ENCODE measurements around the gene PTOV1. TPM values are rescaled to one million over a fixed set of nuclear protein-coding genes. Genes with fewer than 3 reads are reported as not detected.

The PTOV1 gene
- total RNA-seq, 1 experiment from 2014 or later, result 331 TPM

GRCh38 chr19:49847731-49848696 is 2.9 kb upstream of the PTOV1 start:
- peaks cover 11% of the 10 kb centered on the region for H3K4me1 ChIP-seq (ENCODE audit: insufficient read depth, low read length, poor library complexity, severe bottlenecking)
- intact Hi-C loops (cut with micrococcal nuclease; ENCODE audit: unreplicated experiment), result no loop called here
- no peak overlapping the region for H3K4me3 ChIP-seq (ENCODE audit: low read depth, low read length, poor library complexity, severe bottlenecking)
- H3K36me3 ChIP-seq (ENCODE audit: insufficient read depth, low read length, poor library complexity, severe bottlenecking), result peaks cover 6% of the 10 kb centered on the region
- POLR2A ChIA-PET (ENCODE audit: low non-redundant PET), result interaction anchor here (0.7 kb wide), 1 partner anchor 33 kb away, joined by 4 read pairs; no protein-coding TSS in a partner anchor
- TF ChIP-seq CTCF (conservative IDR thresholded peaks at IDR 0.05; ENCODE audit: low read depth, low read length) (no peak), EZH2 (IDR thresholded peaks at IDR 0.05; ENCODE audit: borderline replicate concordance, low read depth, low read length, poor library complexity, severe bottlenecking) (no peak)
- H3K27me3 ChIP-seq (replicated peaks; ENCODE audit: insufficient read depth, low read depth, low read length, poor library complexity), result no peaks in the 10 kb centered on the region
- CTCF ChIA-PET, result interaction anchor here (0.8 kb wide), 1 partner anchor 21 kb away, joined by 3 read pairs; no protein-coding TSS in a partner anchor
- BruUV-seq (replicated peaks), result no TSS peak
- peaks cover 9% of the 10 kb centered on the region for H3K9me3 ChIP-seq (ENCODE audit: low read depth, low read length, poor library complexity, severe bottlenecking)
- H3K27ac ChIP-seq (ENCODE audit: low read depth, low read length, poor library complexity, severe bottlenecking), result no peak overlapping the region
- DNase-seq (ENCODE audit: low spot score), result peak; percentile 79

- BruUV-seq (replicated peaks), result no TSS peak
- TF ChIP-seq CTCF (conservative IDR thresholded peaks at IDR 0.05; ENCODE audit: low read depth, low read length), result no peak
- TF ChIP-seq EZH2 (IDR thresholded peaks at IDR 0.05; ENCODE audit: borderline replicate concordance, low read depth, low read length, poor library complexity, severe bottlenecking), result no peak
- Histone ChIP-seq H3K4me3 (ENCODE audit: low read depth, low read length, poor library complexity, severe bottlenecking) (no peak overlapping the region), H3K27ac (ENCODE audit: low read depth, low read length, poor library complexity, severe bottlenecking) (no peak overlapping the region), H3K36me3 (ENCODE audit: insufficient read depth, low read length, poor library complexity, severe bottlenecking) (peaks cover 6% of the 10 kb centered on the region), H3K27me3 (replicated peaks; ENCODE audit: insufficient read depth, low read depth, low read length, poor library complexity) (no peaks in the 10 kb centered on the region), H3K4me1 (ENCODE audit: insufficient read depth, low read length, poor library complexity, severe bottlenecking) (peaks cover 19% of the 10 kb centered on the region), H3K9me3 (ENCODE audit: low read depth, low read length, poor library complexity, severe bottlenecking) (peaks cover 9% of the 10 kb centered on the region)
- CTCF ChIA-PET, result interaction anchor here (0.6 kb wide), 1 partner anchor 172 kb away, joined by 4 read pairs; the partner anchor contains the start of gene PRMT1
- POLR2A ChIA-PET (ENCODE audit: low non-redundant PET), result no interaction called here
- intact Hi-C loops (cut with micrococcal nuclease; ENCODE audit: unreplicated experiment), result no loop called here
- no peak for DNase-seq (ENCODE audit: low spot score)
Measured at GRCh38 chr19:49848938-49849337, 2.0 kb upstream of the PTOV1 start.

- DNase-seq (ENCODE audit: low spot score), result no peak
- Histone ChIP-seq H3K27me3 (replicated peaks; ENCODE audit: insufficient read depth, low read depth, low read length, poor library complexity) (no peaks in the 10 kb centered on the region), H3K36me3 (ENCODE audit: insufficient read depth, low read length, poor library complexity, severe bottlenecking) (peaks cover 6% of the 10 kb centered on the region), H3K4me1 (ENCODE audit: insufficient read depth, low read length, poor library complexity, severe bottlenecking) (peaks cover 19% of the 10 kb centered on the region), H3K9me3 (ENCODE audit: low read depth, low read length, poor library complexity, severe bottlenecking) (peaks cover 9% of the 10 kb centered on the region), H3K27ac (ENCODE audit: low read depth, low read length, poor library complexity, severe bottlenecking) (peak overlapping the region; percentile 99), H3K4me3 (ENCODE audit: low read depth, low read length, poor library complexity, severe bottlenecking) (no peak overlapping the region)
- ChIA-PET POLR2A (ENCODE audit: low non-redundant PET) (no interaction called here), CTCF (interaction anchor here (0.6 to 1.1 kb wide), 2 partner anchors 37 to 173 kb away, joined by 3 to 4 read pairs; partner anchors contain the start of gene PRMT1)
- intact Hi-C loops (cut with micrococcal nuclease; ENCODE audit: unreplicated experiment), result loop anchor here (2.0 to 5.0 kb wide), 2 partner anchors 37 to 352 kb away; partner anchors contain the start of genes FUZ and RPS11
- TSS peak; percentile 25 for BruUV-seq (replicated peaks)
- TF ChIP-seq CTCF (conservative IDR thresholded peaks at IDR 0.05; ENCODE audit: low read depth, low read length), result no peak
- TF ChIP-seq EZH2 (IDR thresholded peaks at IDR 0.05; ENCODE audit: borderline replicate concordance, low read depth, low read length, poor library complexity, severe bottlenecking), result no peak
Measured at GRCh38 chr19:49849433-49850220, 1.3 kb upstream of the PTOV1 start.
